Neural cell (in vitro differentiated cells): ENCODE data around the gene RAB3C. TPM values are rescaled to one million over a fixed set of nuclear protein-coding genes. Genes with fewer than 3 reads are reported as not detected.

Experiments
- H2AFZ ChIP-seq: fragments of 200-600, 300-800 bp; sonication (generic), shearing (Covaris generic); 2 replicates; pipeline ENCODE4 v1.6.0; 2014; ENCODE audit warnings: low read depth, mild to moderate bottlenecking, antibody characterized with exemption, low read length, moderate library complexity
- H3F3A ChIP-seq: fragments of 200-600 bp; shearing (Covaris generic); 2 replicates; pipeline ENCODE4 v1.6.1; 2016; ENCODE audit warnings: mild to moderate bottlenecking, moderate library complexity, mixed read lengths, antibody characterized with exemption, low read length; ENCODE audit not compliant: insufficient read depth, poor library complexity, severe bottlenecking
- H3K27ac ChIP-seq: fragments of 200-600, 300-800 bp; sonication (generic), shearing (Covaris generic); 2 replicates; pipeline ENCODE4 v1.5.1; 2014; ENCODE audit warnings: mild to moderate bottlenecking, low read length, moderate library complexity
- H3K27me3 ChIP-seq: fragments of 300-800, 200-600 bp; sonication (generic), shearing (Covaris generic); 2 replicates; pipeline ENCODE4 v1.6.0; 2014; ENCODE audit warnings: mild to moderate bottlenecking, low read depth, low read length, moderate library complexity; ENCODE audit not compliant: insufficient read depth
- H3K36me3 ChIP-seq: fragments of 300-800, 200-600 bp; sonication (generic), shearing (Covaris generic); 2 replicates; pipeline ENCODE4 v1.5.1; 2014; ENCODE audit warnings: mild to moderate bottlenecking, antibody characterized with exemption, low read length, moderate library complexity; ENCODE audit not compliant: insufficient read depth
- H3K4me2 ChIP-seq: fragments of 300-800, 200-600 bp; sonication (generic), shearing (Covaris generic); 2 replicates; pipeline ENCODE4 v1.6.0; 2014; ENCODE audit warnings: mild to moderate bottlenecking, low read length
- H3K4me3 ChIP-seq: fragments of 300-800, 200-600 bp; sonication (generic), shearing (Covaris generic); 2 replicates; pipeline ENCODE4 v1.5.1; 2014; ENCODE audit warnings: mild to moderate bottlenecking, low read length, moderate library complexity
- H3K79me2 ChIP-seq: fragments of 200-600 bp; shearing (Covaris generic); replicated peaks from 2 replicates; pipeline ENCODE4 v1.6.0; 2014; ENCODE audit warnings: mild to moderate bottlenecking, low read length, moderate library complexity; ENCODE audit not compliant: insufficient read depth
- H3K9ac ChIP-seq: fragments of 300-800, 200-600 bp; sonication (generic), shearing (Covaris generic); 2 replicates; pipeline ENCODE4 v1.6.1; 2016; ENCODE audit warnings: mild to moderate bottlenecking, low read length, mixed read lengths
- H3K9me2 ChIP-seq: fragments of 200-600 bp; shearing (Covaris generic); 2 replicates; pipeline ENCODE4 v1.6.1; 2016; ENCODE audit warnings: mild to moderate bottlenecking, low read length, mixed read lengths; ENCODE audit not compliant: insufficient read depth
- H3K9me3 ChIP-seq: fragments of 200-600, 300-800 bp; sonication (generic), shearing (Covaris generic); 2 replicates; pipeline ENCODE4 v1.6.1; 2016; ENCODE audit warnings: mild to moderate bottlenecking, mixed run types, low read length, moderate library complexity, mixed read lengths
- H4K20me1 ChIP-seq: fragments of 200-600 bp; shearing (Covaris generic); 2 replicates; pipeline ENCODE4 v1.6.1; 2016; ENCODE audit warnings: mild to moderate bottlenecking, mixed run types; ENCODE audit not compliant: insufficient read depth
- EP300 ChIP-seq: fragments of 450-650 bp; conservative IDR thresholded peaks from 2 replicates; pipeline ENCODE4 v1.6.1; 2014; ENCODE audit warnings: antibody characterized with exemption, mild to moderate bottlenecking, moderate library complexity; ENCODE audit not compliant: poor library complexity, severe bottlenecking
- EZH2 ChIP-seq: fragments of 200-600, 300-800 bp; shearing (Covaris generic), sonication (generic); IDR thresholded peaks from 2 replicates; pipeline ENCODE4 v1.6.1; 2014; ENCODE audit warnings: antibody characterized with exemption, low read length, borderline replicate concordance, mild to moderate bottlenecking; ENCODE audit not compliant: insufficient read depth, poor library complexity, severe bottlenecking
- MXI1 ChIP-seq: fragments of 450-650 bp; conservative IDR thresholded peaks from 2 replicates; pipeline ENCODE4 v1.6.1; 2014; ENCODE audit warnings: antibody characterized with exemption, mild to moderate bottlenecking; ENCODE audit not compliant: poor library complexity, severe bottlenecking
- POLR2AphosphoS5 ChIP-seq: IDR thresholded peaks from 2 replicates; pipeline ENCODE4 v1.6.1; 2012
- RAD21 ChIP-seq: fragments of 450-650 bp; conservative IDR thresholded peaks from 2 replicates; pipeline ENCODE4 v1.6.1; 2014; ENCODE audit warnings: antibody characterized with exemption, mild to moderate bottlenecking, moderate library complexity
- SMC3 ChIP-seq: fragments of 450-650 bp; conservative IDR thresholded peaks from 2 replicates; pipeline ENCODE4 v1.6.1; 2014; ENCODE audit warnings: antibody characterized with exemption, mild to moderate bottlenecking, moderate library complexity; ENCODE audit not compliant: poor library complexity
- TAF1 ChIP-seq: IDR thresholded peaks from 2 replicates; pipeline ENCODE4 v1.6.1; 2012; ENCODE audit warnings: low read depth
- polyA plus RNA-seq: library from polyadenylated mRNA; depleted of rRNA; stranded (reverse); fragments of >200 nt; gene quantifications from 2 replicates; pipeline ENCODE4 v1.2.3, GENCODE V29; 2014
- TF ChIP-seq, protein P1 (sequence below): fragments of 450-650 bp; IDR thresholded peaks from 2 replicates; pipeline ENCODE4 v1.5.1; 2014; ENCODE audit warnings: antibody characterized with exemption, mild to moderate bottlenecking, moderate library complexity; ENCODE audit not compliant: poor library complexity, severe bottlenecking
- TF ChIP-seq, protein P2 (sequence below): IDR thresholded peaks from 2 replicates; pipeline ENCODE4 v1.6.1; 2012; ENCODE audit warnings: borderline replicate concordance

RAB3C gene
- polyA plus RNA-seq, 1 donor from 2014 or later: 94.3 TPM

DNA sequence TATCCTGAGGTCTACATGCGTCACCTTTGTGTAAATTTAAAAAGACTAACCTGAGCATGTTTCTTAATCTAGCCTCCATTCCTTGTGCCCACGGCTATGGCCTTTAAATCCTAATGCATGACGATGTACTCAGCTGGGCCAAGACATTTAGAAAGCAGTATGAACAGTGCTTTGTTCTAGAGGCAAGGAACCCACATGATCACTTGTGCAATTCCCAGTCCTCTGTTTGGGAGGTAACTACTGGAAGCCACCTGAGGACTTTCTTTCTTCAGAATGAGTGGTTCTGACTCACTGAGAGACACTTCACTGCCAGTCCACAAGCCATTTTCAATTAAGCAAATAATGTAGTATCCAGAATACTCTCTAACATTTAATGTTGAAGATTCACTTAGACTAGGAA is 181.3 kb downstream of the RAB3C start:
- H3K79me2 ChIP-seq: no peaks in the 10 kb centered on the region
- H2AFZ ChIP-seq: no peak overlapping the region
- no peak overlapping the region for H3K9ac ChIP-seq
- H3K4me2 ChIP-seq: no peak overlapping the region
- H3K27ac ChIP-seq: no peak overlapping the region
- H3K9me2 ChIP-seq: no peaks in the 10 kb centered on the region
- H3K36me3 ChIP-seq: no peaks in the 10 kb centered on the region
- no peaks in the 10 kb centered on the region for H3K9me3 ChIP-seq
- H3F3A ChIP-seq: no peaks in the 10 kb centered on the region
- TF ChIP-seq, protein P1, sequence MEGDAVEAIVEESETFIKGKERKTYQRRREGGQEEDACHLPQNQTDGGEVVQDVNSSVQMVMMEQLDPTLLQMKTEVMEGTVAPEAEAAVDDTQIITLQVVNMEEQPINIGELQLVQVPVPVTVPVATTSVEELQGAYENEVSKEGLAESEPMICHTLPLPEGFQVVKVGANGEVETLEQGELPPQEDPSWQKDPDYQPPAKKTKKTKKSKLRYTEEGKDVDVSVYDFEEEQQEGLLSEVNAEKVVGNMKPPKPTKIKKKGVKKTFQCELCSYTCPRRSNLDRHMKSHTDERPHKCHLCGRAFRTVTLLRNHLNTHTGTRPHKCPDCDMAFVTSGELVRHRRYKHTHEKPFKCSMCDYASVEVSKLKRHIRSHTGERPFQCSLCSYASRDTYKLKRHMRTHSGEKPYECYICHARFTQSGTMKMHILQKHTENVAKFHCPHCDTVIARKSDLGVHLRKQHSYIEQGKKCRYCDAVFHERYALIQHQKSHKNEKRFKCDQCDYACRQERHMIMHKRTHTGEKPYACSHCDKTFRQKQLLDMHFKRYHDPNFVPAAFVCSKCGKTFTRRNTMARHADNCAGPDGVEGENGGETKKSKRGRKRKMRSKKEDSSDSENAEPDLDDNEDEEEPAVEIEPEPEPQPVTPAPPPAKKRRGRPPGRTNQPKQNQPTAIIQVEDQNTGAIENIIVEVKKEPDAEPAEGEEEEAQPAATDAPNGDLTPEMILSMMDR: no peak
- TF ChIP-seq EZH2: no peak
- TF ChIP-seq, protein P2, sequence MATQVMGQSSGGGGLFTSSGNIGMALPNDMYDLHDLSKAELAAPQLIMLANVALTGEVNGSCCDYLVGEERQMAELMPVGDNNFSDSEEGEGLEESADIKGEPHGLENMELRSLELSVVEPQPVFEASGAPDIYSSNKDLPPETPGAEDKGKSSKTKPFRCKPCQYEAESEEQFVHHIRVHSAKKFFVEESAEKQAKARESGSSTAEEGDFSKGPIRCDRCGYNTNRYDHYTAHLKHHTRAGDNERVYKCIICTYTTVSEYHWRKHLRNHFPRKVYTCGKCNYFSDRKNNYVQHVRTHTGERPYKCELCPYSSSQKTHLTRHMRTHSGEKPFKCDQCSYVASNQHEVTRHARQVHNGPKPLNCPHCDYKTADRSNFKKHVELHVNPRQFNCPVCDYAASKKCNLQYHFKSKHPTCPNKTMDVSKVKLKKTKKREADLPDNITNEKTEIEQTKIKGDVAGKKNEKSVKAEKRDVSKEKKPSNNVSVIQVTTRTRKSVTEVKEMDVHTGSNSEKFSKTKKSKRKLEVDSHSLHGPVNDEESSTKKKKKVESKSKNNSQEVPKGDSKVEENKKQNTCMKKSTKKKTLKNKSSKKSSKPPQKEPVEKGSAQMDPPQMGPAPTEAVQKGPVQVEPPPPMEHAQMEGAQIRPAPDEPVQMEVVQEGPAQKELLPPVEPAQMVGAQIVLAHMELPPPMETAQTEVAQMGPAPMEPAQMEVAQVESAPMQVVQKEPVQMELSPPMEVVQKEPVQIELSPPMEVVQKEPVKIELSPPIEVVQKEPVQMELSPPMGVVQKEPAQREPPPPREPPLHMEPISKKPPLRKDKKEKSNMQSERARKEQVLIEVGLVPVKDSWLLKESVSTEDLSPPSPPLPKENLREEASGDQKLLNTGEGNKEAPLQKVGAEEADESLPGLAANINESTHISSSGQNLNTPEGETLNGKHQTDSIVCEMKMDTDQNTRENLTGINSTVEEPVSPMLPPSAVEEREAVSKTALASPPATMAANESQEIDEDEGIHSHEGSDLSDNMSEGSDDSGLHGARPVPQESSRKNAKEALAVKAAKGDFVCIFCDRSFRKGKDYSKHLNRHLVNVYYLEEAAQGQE: no peak
- TF ChIP-seq RAD21: no peak
- no peak for TF ChIP-seq POLR2AphosphoS5
- no peak for TF ChIP-seq EP300
- no peak for TF ChIP-seq SMC3
- TF ChIP-seq TAF1: no peak
- TF ChIP-seq MXI1: no peak
- H4K20me1 ChIP-seq: no peaks in the 10 kb centered on the region
- no peak overlapping the region for H3K4me3 ChIP-seq
- no peaks in the 10 kb centered on the region for H3K27me3 ChIP-seq

DNA sequence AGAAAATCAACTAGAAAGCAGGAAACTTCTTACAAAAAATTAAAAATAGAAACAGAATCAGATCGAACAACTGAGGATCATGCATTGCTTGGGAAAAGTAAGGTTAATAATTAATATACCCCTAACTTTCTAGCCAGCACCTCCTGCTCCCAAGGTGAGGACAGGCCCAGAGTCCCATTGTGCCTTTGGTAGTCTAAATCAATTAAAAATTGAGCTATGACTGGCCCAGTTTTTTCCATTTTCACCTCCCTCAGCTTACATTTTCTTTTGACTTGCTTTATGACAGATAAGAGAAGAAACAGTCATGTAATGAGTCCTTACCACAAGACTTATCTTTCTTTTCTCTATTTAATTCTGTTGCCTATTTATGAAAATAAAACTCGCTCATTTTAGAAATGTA is 182.2 kb downstream of the RAB3C start:
- Histone ChIP-seq H3K9ac (no peak overlapping the region), H3K9me3 (no peaks in the 10 kb centered on the region), H3K4me2 (no peak overlapping the region), H3K79me2 (no peaks in the 10 kb centered on the region), H3K27ac (no peak overlapping the region), H3K36me3 (no peaks in the 10 kb centered on the region), H2AFZ (no peak overlapping the region), H3F3A (no peaks in the 10 kb centered on the region), H3K27me3 (no peaks in the 10 kb centered on the region), H3K9me2 (no peaks in the 10 kb centered on the region), H3K4me3 (no peak overlapping the region), H4K20me1 (no peaks in the 10 kb centered on the region)
- TF ChIP-seq, protein P2: no peak
- TF ChIP-seq TAF1 (no peak), MXI1 (no peak), SMC3 (no peak), POLR2AphosphoS5 (no peak), RAD21 (no peak)
- TF ChIP-seq, protein P1: no peak
